CD4-positive, alpha-beta T cell (primary cell): ENCODE data around the gene ANKRD53. TPM values are rescaled to one million over a fixed set of nuclear protein-coding genes. Genes with fewer than 3 reads are reported as not detected.

ENCODE experiments used
- ATAC-seq: fragments of 200-7000 bp; cut with Tn5 transposase; one replicate; pipeline ENCODE4 v1.10.0; 2022; ENCODE audit warnings: mild to moderate bottlenecking; ENCODE audit not compliant: poor library complexity
- CTCF ChIA-PET: fragments of 350-600 bp; sonication (Branson Sonifier 250); formaldehyde crosslinking; loops from one replicate; lab custom pipeline; 2021; ENCODE audit warnings: antibody characterized with exemption, inconsistent platforms; lab: Charles Lee
- POLR2A ChIA-PET: fragments of 350-600 bp; sonication (Branson Sonifier 250); formaldehyde crosslinking; loops from one replicate; lab custom pipeline; 2021; ENCODE audit warnings: antibody characterized with exemption, inconsistent platforms; lab: Charles Lee
- DNase-seq, 14 experiments: peaks; one replicate each; pipeline ENCODE4 v3.0.0-alpha.2; 2013 to 2020; ENCODE audit warnings: mixed read lengths in 2 of 14
- H3K27ac ChIP-seq, 2 donors: one replicate each; pipeline versions ENCODE4 v1.5.1 to v1.7.0; 2013; ENCODE audit warnings: low read length in 2 of 2, low read depth in 1 of 2, mild to moderate bottlenecking in 1 of 2
- H3K27me3 ChIP-seq, 2 experiments: 1 replicate in 1 of 2; 2 replicates in 1 of 2; pipeline versions ENCODE4 v1.6.1 to v1.7.0; 2013; ENCODE audit warnings: low read length in 2 of 2, control low read depth in 1 of 2, mild to moderate bottlenecking in 1 of 2, moderate library complexity in 1 of 2; ENCODE audit not compliant: insufficient read depth in 2 of 2, control insufficient read depth in 1 of 2
- H3K36me3 ChIP-seq: one replicate; pipeline ENCODE4 v1.6.1; 2013; ENCODE audit warnings: low read length, control low read depth; ENCODE audit not compliant: insufficient read depth
- H3K4me1 ChIP-seq: one replicate; pipeline ENCODE4 v1.6.1; 2013; ENCODE audit warnings: low read length, control low read depth; ENCODE audit not compliant: insufficient read depth
- H3K4me3 ChIP-seq: one replicate; pipeline ENCODE4 v1.5.1; 2013; ENCODE audit warnings: mild to moderate bottlenecking, low read length, moderate library complexity
- H3K9me3 ChIP-seq, 2 experiments: 1 replicate in 1 of 2; 2 replicates in 1 of 2; pipeline versions ENCODE4 v1.6.1 to v1.7.0; 2013; ENCODE audit warnings: low read length in 2 of 2, mild to moderate bottlenecking in 2 of 2, control low read depth in 1 of 2, moderate library complexity in 1 of 2; ENCODE audit not compliant: control insufficient read depth in 1 of 2, insufficient read depth in 1 of 2
- H3K27ac Mint-ChIP-seq: one replicate; pipeline ENCODE4 v1.8.0; 2020; ENCODE audit warnings: mixed read lengths
- H3K27me3 Mint-ChIP-seq: one replicate; pipeline ENCODE4 v1.8.0; 2021; ENCODE audit warnings: mixed read lengths
- H3K36me3 Mint-ChIP-seq: one replicate; pipeline ENCODE4 v1.8.0; 2021; ENCODE audit warnings: low read depth, mixed read lengths
- H3K4me1 Mint-ChIP-seq: one replicate; pipeline ENCODE4 v1.8.0; 2021; ENCODE audit warnings: low read depth, mixed read lengths
- H3K4me3 Mint-ChIP-seq: one replicate; pipeline ENCODE4 v1.8.0; 2020; ENCODE audit warnings: mild to moderate bottlenecking, mixed read lengths
- H3K9me3 Mint-ChIP-seq: one replicate; pipeline ENCODE4 v1.8.0; 2020; ENCODE audit warnings: mixed read lengths
- intact Hi-C, 2 experiments: fragments of 100-400 bp; cut with DNase I in 1 of 2; cut with micrococcal nuclease in 1 of 2; formaldehyde crosslinking; loops; one replicate each; pipeline versions ENCODE4 v1.15.1 to v1.9.0; 2023 to 2025; cut with DNase I, micrococcal nuclease
- total RNA-seq, 174 experiments: library from RNA in 2 of 174; stranded (reverse) in 2 of 174; gene quantifications; one replicate each; pipeline ENCODE4 v1.2.3 and lab custom pipeline; 2021 to 2026
- TF ChIP-seq, protein P1 (sequence below): fragments of 200-600 bp; IDR thresholded peaks from one replicate; pipeline ENCODE4 v1.8.0; 2022; ENCODE audit warnings: antibody characterized with exemption, mild to moderate bottlenecking

The ANKRD53 gene
- total RNA-seq, 2 experiments from 2014 or later: 0.42 to 1.2 TPM

DNA sequence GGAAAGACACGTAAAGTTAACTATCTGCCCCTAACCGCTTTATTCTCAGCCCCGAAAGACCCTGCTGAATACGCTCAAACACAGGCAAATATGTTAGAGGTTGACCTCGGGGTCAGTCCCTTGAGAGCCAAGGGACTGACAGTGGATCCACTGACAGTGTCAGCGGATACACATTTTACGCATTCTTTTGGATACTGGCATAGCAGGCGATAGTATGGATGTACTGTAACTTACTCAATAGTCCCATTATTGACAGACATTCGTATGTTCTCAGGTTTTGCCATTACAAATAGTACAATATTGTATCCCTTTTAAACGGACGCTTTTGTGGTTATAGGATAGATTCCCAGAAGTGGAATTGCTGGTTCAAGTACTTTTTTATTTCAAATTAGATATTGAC, 29.3 kb upstream of the ANKRD53 start:
- ChIA-PET POLR2A (no interaction called here), CTCF (interaction anchor here (0.6 to 1.7 kb wide), 26 partner anchors 11 to 651 kb away, joined by 3 to 8 read pairs (median 3); partner anchors contain the start of genes NAGK, TEX261 and ZNF638)
- no peaks in the 10 kb centered on the region for H3K9me3 ChIP-seq
- no peaks in the 10 kb centered on the region for H3K36me3 Mint-ChIP-seq
- intact Hi-C loops: loop anchor here in 1 of 2 experiments (2.0 kb wide), 1 partner anchor 644 kb away; no protein-coding TSS in a partner anchor
- H3K36me3 ChIP-seq: no peaks in the 10 kb centered on the region
- ATAC-seq (no peak), DNase-seq (no peak)
- H3K9me3 Mint-ChIP-seq: no peaks in the 10 kb centered on the region
- no peak overlapping the region for H3K27ac Mint-ChIP-seq
- peaks cover 12% of the 10 kb centered on the region for H3K4me1 Mint-ChIP-seq
- no peak overlapping the region for H3K4me3 Mint-ChIP-seq
- H3K4me1 ChIP-seq: peaks cover 13% of the 10 kb centered on the region
- H3K27me3 ChIP-seq: peaks cover 2 to 7% of the 10 kb centered on the region in 2 experiments
- H3K27me3 Mint-ChIP-seq: peaks cover 24% of the 10 kb centered on the region
- TF ChIP-seq, protein P1, sequence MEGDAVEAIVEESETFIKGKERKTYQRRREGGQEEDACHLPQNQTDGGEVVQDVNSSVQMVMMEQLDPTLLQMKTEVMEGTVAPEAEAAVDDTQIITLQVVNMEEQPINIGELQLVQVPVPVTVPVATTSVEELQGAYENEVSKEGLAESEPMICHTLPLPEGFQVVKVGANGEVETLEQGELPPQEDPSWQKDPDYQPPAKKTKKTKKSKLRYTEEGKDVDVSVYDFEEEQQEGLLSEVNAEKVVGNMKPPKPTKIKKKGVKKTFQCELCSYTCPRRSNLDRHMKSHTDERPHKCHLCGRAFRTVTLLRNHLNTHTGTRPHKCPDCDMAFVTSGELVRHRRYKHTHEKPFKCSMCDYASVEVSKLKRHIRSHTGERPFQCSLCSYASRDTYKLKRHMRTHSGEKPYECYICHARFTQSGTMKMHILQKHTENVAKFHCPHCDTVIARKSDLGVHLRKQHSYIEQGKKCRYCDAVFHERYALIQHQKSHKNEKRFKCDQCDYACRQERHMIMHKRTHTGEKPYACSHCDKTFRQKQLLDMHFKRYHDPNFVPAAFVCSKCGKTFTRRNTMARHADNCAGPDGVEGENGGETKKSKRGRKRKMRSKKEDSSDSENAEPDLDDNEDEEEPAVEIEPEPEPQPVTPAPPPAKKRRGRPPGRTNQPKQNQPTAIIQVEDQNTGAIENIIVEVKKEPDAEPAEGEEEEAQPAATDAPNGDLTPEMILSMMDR: no peak
- no peak overlapping the region for H3K27ac ChIP-seq
- no peak overlapping the region for H3K4me3 ChIP-seq

DNA sequence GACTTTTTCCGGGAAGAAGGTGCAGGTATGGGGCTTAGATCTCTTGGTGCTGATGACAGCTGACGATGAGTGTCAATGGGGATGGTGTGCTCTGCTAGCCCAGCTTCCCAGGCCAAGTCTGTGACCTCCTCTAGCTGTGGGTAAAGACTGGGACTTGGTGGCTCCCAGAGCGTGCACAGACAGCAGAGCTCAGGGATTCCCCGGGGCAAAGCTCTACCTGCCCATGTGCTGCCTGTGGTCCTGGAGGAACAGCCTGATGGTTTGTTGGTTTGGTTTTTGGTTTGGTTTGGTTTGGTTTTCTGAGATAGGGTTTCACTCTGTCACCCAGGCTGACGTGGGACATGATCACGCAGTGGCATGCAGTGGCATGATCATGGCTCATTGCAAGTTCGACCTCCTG, 23.5 kb upstream of the ANKRD53 start:
- CTCF ChIA-PET: interaction anchor here (2.2 kb wide), 1 partner anchor 10 kb away, joined by 11 read pairs; no protein-coding TSS in a partner anchor
- Mint-ChIP-seq H3K27ac (no peak overlapping the region), H3K36me3 (no peaks in the 10 kb centered on the region), H3K27me3 (peaks cover 43% of the 10 kb centered on the region), H3K4me3 (no peak overlapping the region), H3K4me1 (no peaks in the 10 kb centered on the region), H3K9me3 (no peaks in the 10 kb centered on the region)
- DNase-seq (no peak), ATAC-seq (no peak)
- TF ChIP-seq, protein P1: no peak
- Histone ChIP-seq H3K9me3 (no peaks in the 10 kb centered on the region), H3K4me1 (peaks cover 6% of the 10 kb centered on the region), H3K27me3 (peaks cover 5 to 30% of the 10 kb centered on the region in 2 experiments), H3K27ac (no peak overlapping the region), H3K36me3 (no peaks in the 10 kb centered on the region), H3K4me3 (no peak overlapping the region)
- POLR2A ChIA-PET: no interaction called here
- intact Hi-C loops: no loop called here

DNA sequence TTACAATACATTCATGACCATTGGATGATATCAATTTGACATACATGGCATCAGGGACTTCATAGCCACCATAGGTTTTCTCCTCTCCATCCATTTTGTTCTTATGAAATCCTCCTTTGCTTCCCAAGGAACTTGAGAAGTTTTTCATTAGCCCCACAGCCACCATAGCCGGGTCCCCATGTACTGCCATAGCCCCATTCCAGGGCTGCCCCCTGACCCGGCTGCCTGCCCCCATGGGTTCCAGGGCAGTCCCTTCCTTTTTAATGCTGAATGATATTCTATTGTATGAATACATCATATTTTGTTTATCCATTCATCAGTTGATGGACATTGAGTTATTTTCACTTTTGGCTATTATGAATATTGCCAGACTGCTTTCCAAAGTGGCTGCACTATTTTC, 22.3 kb upstream of the ANKRD53 start:
- Histone ChIP-seq H3K27ac (no peak overlapping the region), H3K9me3 (no peaks in the 10 kb centered on the region), H3K4me1 (peaks cover 6% of the 10 kb centered on the region), H3K36me3 (no peaks in the 10 kb centered on the region), H3K4me3 (no peak overlapping the region), H3K27me3 (peaks cover 5 to 30% of the 10 kb centered on the region in 2 experiments)
- TF ChIP-seq, protein P1: no peak
- ChIA-PET CTCF (no interaction called here), POLR2A (no interaction called here)
- H3K9me3 Mint-ChIP-seq: no peaks in the 10 kb centered on the region
- H3K27ac Mint-ChIP-seq: no peak overlapping the region
- intact Hi-C loops: no loop called here
- no peak overlapping the region for H3K4me3 Mint-ChIP-seq
- no peak for DNase-seq
- H3K27me3 Mint-ChIP-seq: peaks cover 53% of the 10 kb centered on the region
- no peaks in the 10 kb centered on the region for H3K36me3 Mint-ChIP-seq
- no peak for ATAC-seq
- H3K4me1 Mint-ChIP-seq: no peaks in the 10 kb centered on the region
